CD4-positive, alpha-beta T cell (primary cell): ENCODE results near the gene UNC119. TPM values are rescaled to one million over a fixed set of nuclear protein-coding genes. Genes with fewer than 3 reads are reported as not detected.

Source experiments
- ATAC-seq: fragments of 200-7000 bp; cut with Tn5 transposase; one replicate; pipeline ENCODE4 v1.10.0; 2022; ENCODE audit warnings: mild to moderate bottlenecking; ENCODE audit not compliant: poor library complexity
- CTCF ChIA-PET: fragments of 350-600 bp; sonication (Branson Sonifier 250); formaldehyde crosslinking; loops from one replicate; lab custom pipeline; 2021; ENCODE audit warnings: antibody characterized with exemption, inconsistent platforms; lab: Charles Lee
- POLR2A ChIA-PET: fragments of 350-600 bp; sonication (Branson Sonifier 250); formaldehyde crosslinking; loops from one replicate; lab custom pipeline; 2021; ENCODE audit warnings: antibody characterized with exemption, inconsistent platforms; lab: Charles Lee
- DNase-seq, 14 experiments: peaks; one replicate each; pipeline ENCODE4 v3.0.0-alpha.2; 2013 to 2020; ENCODE audit warnings: mixed read lengths in 2 of 14
- H3K27ac ChIP-seq, 2 donors: one replicate each; pipeline versions ENCODE4 v1.5.1 to v1.7.0; 2013; ENCODE audit warnings: low read length in 2 of 2, low read depth in 1 of 2, mild to moderate bottlenecking in 1 of 2
- H3K27me3 ChIP-seq, 2 experiments: 1 replicate in 1 of 2; 2 replicates in 1 of 2; pipeline versions ENCODE4 v1.6.1 to v1.7.0; 2013; ENCODE audit warnings: low read length in 2 of 2, control low read depth in 1 of 2, mild to moderate bottlenecking in 1 of 2, moderate library complexity in 1 of 2; ENCODE audit not compliant: insufficient read depth in 2 of 2, control insufficient read depth in 1 of 2
- H3K36me3 ChIP-seq: one replicate; pipeline ENCODE4 v1.6.1; 2013; ENCODE audit warnings: low read length, control low read depth; ENCODE audit not compliant: insufficient read depth
- H3K4me1 ChIP-seq: one replicate; pipeline ENCODE4 v1.6.1; 2013; ENCODE audit warnings: low read length, control low read depth; ENCODE audit not compliant: insufficient read depth
- H3K4me3 ChIP-seq: one replicate; pipeline ENCODE4 v1.5.1; 2013; ENCODE audit warnings: mild to moderate bottlenecking, low read length, moderate library complexity
- H3K9me3 ChIP-seq, 2 experiments: 1 replicate in 1 of 2; 2 replicates in 1 of 2; pipeline versions ENCODE4 v1.6.1 to v1.7.0; 2013; ENCODE audit warnings: low read length in 2 of 2, mild to moderate bottlenecking in 2 of 2, control low read depth in 1 of 2, moderate library complexity in 1 of 2; ENCODE audit not compliant: control insufficient read depth in 1 of 2, insufficient read depth in 1 of 2
- H3K27ac Mint-ChIP-seq: one replicate; pipeline ENCODE4 v1.8.0; 2020; ENCODE audit warnings: mixed read lengths
- H3K27me3 Mint-ChIP-seq: one replicate; pipeline ENCODE4 v1.8.0; 2021; ENCODE audit warnings: mixed read lengths
- H3K36me3 Mint-ChIP-seq: one replicate; pipeline ENCODE4 v1.8.0; 2021; ENCODE audit warnings: low read depth, mixed read lengths
- H3K4me1 Mint-ChIP-seq: one replicate; pipeline ENCODE4 v1.8.0; 2021; ENCODE audit warnings: low read depth, mixed read lengths
- H3K4me3 Mint-ChIP-seq: one replicate; pipeline ENCODE4 v1.8.0; 2020; ENCODE audit warnings: mild to moderate bottlenecking, mixed read lengths
- H3K9me3 Mint-ChIP-seq: one replicate; pipeline ENCODE4 v1.8.0; 2020; ENCODE audit warnings: mixed read lengths
- intact Hi-C, 2 experiments: fragments of 100-400 bp; cut with DNase I in 1 of 2; cut with micrococcal nuclease in 1 of 2; formaldehyde crosslinking; loops; one replicate each; pipeline versions ENCODE4 v1.15.1 to v1.9.0; 2023 to 2025; cut with DNase I, micrococcal nuclease
- total RNA-seq, 174 experiments: library from RNA in 2 of 174; stranded (reverse) in 2 of 174; gene quantifications; one replicate each; pipeline ENCODE4 v1.2.3 and lab custom pipeline; 2021 to 2026
- TF ChIP-seq, protein P1 (sequence below): fragments of 200-600 bp; IDR thresholded peaks from one replicate; pipeline ENCODE4 v1.8.0; 2022; ENCODE audit warnings: antibody characterized with exemption, mild to moderate bottlenecking

The UNC119 gene
- total RNA-seq, 2 experiments from 2014 or later = 77.1 to 83.9 TPM

DNA sequence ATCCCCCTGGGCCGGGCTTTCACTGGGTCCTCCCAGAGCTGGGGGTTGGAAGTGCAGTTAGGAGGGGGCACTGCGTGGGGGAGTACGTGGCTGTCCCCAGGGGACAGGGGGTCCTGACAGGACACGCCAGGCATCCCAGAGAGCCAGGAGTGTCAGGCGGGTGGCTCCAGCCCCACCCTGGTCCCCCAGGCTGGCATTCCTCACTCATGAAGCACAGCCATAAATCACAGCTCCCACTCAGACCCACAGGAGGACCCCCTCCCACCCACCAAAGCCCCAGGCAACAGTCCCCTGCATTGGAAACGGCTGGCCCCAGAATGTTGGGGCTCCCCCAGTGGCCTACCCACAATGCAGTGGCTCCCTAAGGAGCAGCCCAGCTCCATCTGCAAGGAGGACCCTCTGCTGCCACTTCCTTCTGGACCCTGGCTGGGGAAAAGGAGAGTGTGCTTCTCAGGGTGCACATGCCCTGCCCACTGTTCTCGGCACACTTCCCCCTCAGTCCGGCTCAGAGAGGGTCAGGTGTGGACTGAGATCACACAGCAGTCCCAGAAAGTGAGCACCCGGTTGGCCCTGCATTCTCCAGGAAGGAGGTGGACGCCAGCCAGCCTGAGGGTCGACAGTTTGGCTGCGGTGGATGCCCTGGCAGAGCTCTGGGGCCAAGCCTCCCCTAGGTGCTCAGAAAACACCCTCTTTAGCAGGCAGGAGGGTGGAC, 53.6 kb downstream of the UNC119 start:
- Mint-ChIP-seq H3K27ac (no peak overlapping the region), H3K27me3 (no peaks in the 10 kb centered on the region), H3K4me3 (no peak overlapping the region), H3K9me3 (no peaks in the 10 kb centered on the region), H3K36me3 (no peaks in the 10 kb centered on the region), H3K4me1 (no peaks in the 10 kb centered on the region)
- Histone ChIP-seq H3K4me3 (no peak overlapping the region), H3K9me3 (no peaks in the 10 kb centered on the region), H3K4me1 (no peaks in the 10 kb centered on the region), H3K36me3 (no peaks in the 10 kb centered on the region), H3K27me3 (peaks cover 0 to 3% of the 10 kb centered on the region in 2 experiments), H3K27ac (no peak overlapping the region)
- DNase-seq (no peak), ATAC-seq (no peak)
- TF ChIP-seq, protein P1, sequence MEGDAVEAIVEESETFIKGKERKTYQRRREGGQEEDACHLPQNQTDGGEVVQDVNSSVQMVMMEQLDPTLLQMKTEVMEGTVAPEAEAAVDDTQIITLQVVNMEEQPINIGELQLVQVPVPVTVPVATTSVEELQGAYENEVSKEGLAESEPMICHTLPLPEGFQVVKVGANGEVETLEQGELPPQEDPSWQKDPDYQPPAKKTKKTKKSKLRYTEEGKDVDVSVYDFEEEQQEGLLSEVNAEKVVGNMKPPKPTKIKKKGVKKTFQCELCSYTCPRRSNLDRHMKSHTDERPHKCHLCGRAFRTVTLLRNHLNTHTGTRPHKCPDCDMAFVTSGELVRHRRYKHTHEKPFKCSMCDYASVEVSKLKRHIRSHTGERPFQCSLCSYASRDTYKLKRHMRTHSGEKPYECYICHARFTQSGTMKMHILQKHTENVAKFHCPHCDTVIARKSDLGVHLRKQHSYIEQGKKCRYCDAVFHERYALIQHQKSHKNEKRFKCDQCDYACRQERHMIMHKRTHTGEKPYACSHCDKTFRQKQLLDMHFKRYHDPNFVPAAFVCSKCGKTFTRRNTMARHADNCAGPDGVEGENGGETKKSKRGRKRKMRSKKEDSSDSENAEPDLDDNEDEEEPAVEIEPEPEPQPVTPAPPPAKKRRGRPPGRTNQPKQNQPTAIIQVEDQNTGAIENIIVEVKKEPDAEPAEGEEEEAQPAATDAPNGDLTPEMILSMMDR = no peak
- ChIA-PET CTCF (no interaction called here), POLR2A (no interaction called here)
- intact Hi-C loops = no loop called here

DNA sequence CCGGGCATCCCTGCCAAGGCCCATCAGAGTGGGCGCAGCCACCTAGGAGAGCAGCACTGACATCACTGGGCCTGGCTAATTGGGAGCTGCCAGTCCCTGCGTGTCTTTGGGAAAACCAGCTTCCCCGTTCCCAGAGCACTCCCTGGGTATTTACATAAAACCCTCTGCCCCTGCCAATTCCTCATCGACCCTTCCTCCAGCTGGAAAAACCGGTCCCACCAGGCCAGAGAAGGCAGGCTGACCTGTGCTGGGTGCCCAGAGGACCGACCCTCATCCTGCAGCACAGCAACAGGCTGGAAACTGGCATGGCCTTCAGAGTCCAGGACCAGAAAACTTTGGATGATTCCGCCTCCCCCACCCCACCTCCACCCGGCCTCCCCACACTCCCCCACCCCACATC, 54.5 kb downstream of the UNC119 start:
- H3K9me3 Mint-ChIP-seq = no peaks in the 10 kb centered on the region

More for the DNA sequence above, 54.5 kb downstream of the UNC119 start:
- Histone ChIP-seq H3K4me1 (no peaks in the 10 kb centered on the region), H3K4me3 (no peak overlapping the region), H3K27ac (no peak overlapping the region), H3K9me3 (no peaks in the 10 kb centered on the region), H3K36me3 (no peaks in the 10 kb centered on the region), H3K27me3 (peaks cover 0 to 6% of the 10 kb centered on the region in 2 experiments)
- Mint-ChIP-seq H3K4me1 (no peaks in the 10 kb centered on the region), H3K4me3 (no peak overlapping the region), H3K27me3 (no peaks in the 10 kb centered on the region), H3K27ac (no peak overlapping the region), H3K36me3 (no peaks in the 10 kb centered on the region)
- DNase-seq = no peak
- CTCF ChIA-PET = no interaction called here
- POLR2A ChIA-PET = no interaction called here
- ATAC-seq = no peak
- TF ChIP-seq, protein P1 = no peak
- intact Hi-C loops = no loop called here

Other genes with a start within 250 kb of the UNC119 start
- gene TMEM97, start 233.4 kb downstream of the UNC119 start, total RNA-seq = 1 to 10 TPM; 2.6 to 3.7 TPM
- 10 to 100 TPM; 52.6 to 53.1 TPM for gene IFT20, start 217.2 kb downstream of the UNC119 start, total RNA-seq
- 10 to 100 TPM in 1 of 2 experiments, 1 to 10 TPM in 1; 9.5 to 12.1 TPM for gene TNFAIP1, start 216.9 kb downstream of the UNC119 start, total RNA-seq
- 10 to 100 TPM; 22.1 to 23.9 TPM for gene POLDIP2, start 195.1 kb downstream of the UNC119 start, total RNA-seq
- gene SEBOX, start 187.4 kb downstream of the UNC119 start, total RNA-seq = not detected
- gene VTN, start 182.3 kb downstream of the UNC119 start, total RNA-seq = under 1 TPM; 0.16 to 0.17 TPM
- gene SARM1, start 180.9 kb downstream of the UNC119 start, total RNA-seq = 10 to 100 TPM; 12.5 to 15.4 TPM
- gene SLC46A1, start 146.4 kb downstream of the UNC119 start, total RNA-seq = under 1 TPM; 0.44 to 0.45 TPM
- not detected for gene SLC13A2, start 79.0 kb downstream of the UNC119 start, total RNA-seq
- gene FOXN1, start 46.3 kb downstream of the UNC119 start, total RNA-seq = not detected
- gene PIGS, start 18.9 kb upstream of the UNC119 start, total RNA-seq = 10 to 100 TPM; 73.8 to 76.4 TPM
- 10 to 100 TPM; 21.8 to 22.7 TPM for gene ALDOC, start 24.3 kb upstream of the UNC119 start, total RNA-seq
- 10 to 100 TPM; 15.4 to 17.0 TPM for gene SPAG5, start 46.4 kb upstream of the UNC119 start, total RNA-seq
- 10 to 100 TPM; 13.7 to 14.8 TPM for gene RSKR, start 61.6 kb upstream of the UNC119 start, total RNA-seq
- 100 to 1,000 TPM; 120 to 124 TPM for gene BLTP2, start 92.5 kb upstream of the UNC119 start, total RNA-seq
- 10 to 100 TPM; 30.3 to 32.0 TPM for gene SDF2, start 109.3 kb upstream of the UNC119 start, total RNA-seq
- gene SUPT6H, start 109.6 kb upstream of the UNC119 start, total RNA-seq = 100 to 1,000 TPM; 149 to 151 TPM
- gene PROCA1, start 159.3 kb upstream of the UNC119 start, total RNA-seq = 1 to 10 TPM; 3.5 to 4.1 TPM
- gene RAB34, start 165.2 kb upstream of the UNC119 start, total RNA-seq = 10 to 100 TPM; 20.7 to 21.3 TPM
- 1,000 to 10,000 TPM; 3,393 to 3,457 TPM for gene RPL23A, start 167.4 kb upstream of the UNC119 start, total RNA-seq
- under 1 TPM; 0.39 to 0.60 TPM for gene TLCD1, start 173.6 kb upstream of the UNC119 start, total RNA-seq
- gene NEK8, start 176.2 kb upstream of the UNC119 start, total RNA-seq = 1 to 10 TPM; 4.7 to 5.2 TPM
- 100 to 1,000 TPM; 411 to 416 TPM for gene TRAF4, start 191.4 kb upstream of the UNC119 start, total RNA-seq